Sigmoid colon (tissue), 7 donors: ENCODE results near the gene IGFL3. TPM values are rescaled to one million over a fixed set of nuclear protein-coding genes. Genes with fewer than 3 reads are reported as not detected.

Experiments used
- DNase-seq: peaks from one replicate; pipeline ENCODE4 v3.0.0-alpha.2; 2019
- H3K27ac ChIP-seq, 4 donors: fragments of 200-600 bp; sonication (generic); one replicate each; pipeline ENCODE4 v1.5.1; 2016 to 2019; ENCODE audit warnings: mild to moderate bottlenecking in 1 of 4
- H3K27me3 ChIP-seq, 3 donors: fragments of 200-600 bp; sonication (generic); one replicate each; pipeline ENCODE4 v1.5.1; 2019; ENCODE audit warnings: mild to moderate bottlenecking in 1 of 3
- H3K36me3 ChIP-seq, 4 donors: fragments of 200-600 bp; sonication (generic); one replicate each; pipeline ENCODE4 v1.5.1; 2016 to 2019
- H3K4me1 ChIP-seq, 4 donors: fragments of 200-600 bp; sonication (generic); one replicate each; pipeline ENCODE4 v1.5.1; 2017 to 2019
- H3K4me3 ChIP-seq, 4 donors: fragments of 200-600 bp; sonication (generic); one replicate each; pipeline ENCODE4 v1.5.1; 2017 to 2019; ENCODE audit warnings: mild to moderate bottlenecking in 2 of 4, moderate library complexity in 1 of 4
- H3K9me3 ChIP-seq, 4 donors: fragments of 200-600 bp in 3 of 4; sonication (generic) in 3 of 4; one replicate each; pipeline versions ENCODE4 v1.5.1 to v1.6.1; 2013 to 2019
- EP300 ChIP-seq, 4 donors: sonication (generic); formaldehyde crosslinking; IDR thresholded peaks; one replicate each; pipeline ENCODE4 v1.6.1; 2017; ENCODE audit warnings: antibody characterized with exemption in 4 of 4
- POLR2A ChIP-seq, 2 donors: fragments of 450-650 bp; IDR thresholded peaks; one replicate each; pipeline ENCODE4 v1.6.1; 2016; ENCODE audit warnings: antibody characterized with exemption in 2 of 2, mild to moderate bottlenecking in 2 of 2, moderate library complexity in 2 of 2
- POLR2AphosphoS5 ChIP-seq, 4 donors: sonication (generic); formaldehyde crosslinking; IDR thresholded peaks; one replicate each; pipeline ENCODE4 v1.6.1; 2017; ENCODE audit warnings: antibody characterized with exemption in 4 of 4
- WGBS, 2 donors: extraction: QIAGEN DNeasy Blood & Tissue Kit; methylation state at CpG; one replicate each; pipeline ENCODE4 v1.1.7; 2013; 5-methylcytosine and 5-hydroxymethylcytosine counted together
- intact Hi-C: fragments of 100-400 bp; cut with DNase I; formaldehyde crosslinking; loops from one replicate; pipeline ENCODE4 v1.15.1; 2023
- polyA plus RNA-seq, 3 donors: library from polyadenylated mRNA; stranded (reverse); fragments of 200-250 nt; gene quantifications; one replicate each; pipeline ENCODE4 v1.2.3, GENCODE V29; 2013
- total RNA-seq, 4 donors: library from RNA; depleted of rRNA; stranded (reverse); fragments of >200 nt; gene quantifications; one replicate each; pipeline ENCODE4 v1.1.0, GENCODE V29; 2016
- TF ChIP-seq, protein P1 (sequence below), 4 experiments: fragments of 450-650 bp in 3 of 4; fragments of 200-600 bp in 1 of 4; IDR thresholded peaks; one replicate each; pipeline ENCODE4 v1.5.1; 2016 to 2019; ENCODE audit warnings: antibody characterized with exemption in 4 of 4, mild to moderate bottlenecking in 3 of 4, moderate library complexity in 2 of 4
- donor health status: healthy with polysubstance abuse.
- donor health status: Bipolar disorder and iron deficiency.
- donor health status: healthy.

IGFL3 gene
- total and polyA plus RNA-seq, 7 donors, result not detected

DNA sequence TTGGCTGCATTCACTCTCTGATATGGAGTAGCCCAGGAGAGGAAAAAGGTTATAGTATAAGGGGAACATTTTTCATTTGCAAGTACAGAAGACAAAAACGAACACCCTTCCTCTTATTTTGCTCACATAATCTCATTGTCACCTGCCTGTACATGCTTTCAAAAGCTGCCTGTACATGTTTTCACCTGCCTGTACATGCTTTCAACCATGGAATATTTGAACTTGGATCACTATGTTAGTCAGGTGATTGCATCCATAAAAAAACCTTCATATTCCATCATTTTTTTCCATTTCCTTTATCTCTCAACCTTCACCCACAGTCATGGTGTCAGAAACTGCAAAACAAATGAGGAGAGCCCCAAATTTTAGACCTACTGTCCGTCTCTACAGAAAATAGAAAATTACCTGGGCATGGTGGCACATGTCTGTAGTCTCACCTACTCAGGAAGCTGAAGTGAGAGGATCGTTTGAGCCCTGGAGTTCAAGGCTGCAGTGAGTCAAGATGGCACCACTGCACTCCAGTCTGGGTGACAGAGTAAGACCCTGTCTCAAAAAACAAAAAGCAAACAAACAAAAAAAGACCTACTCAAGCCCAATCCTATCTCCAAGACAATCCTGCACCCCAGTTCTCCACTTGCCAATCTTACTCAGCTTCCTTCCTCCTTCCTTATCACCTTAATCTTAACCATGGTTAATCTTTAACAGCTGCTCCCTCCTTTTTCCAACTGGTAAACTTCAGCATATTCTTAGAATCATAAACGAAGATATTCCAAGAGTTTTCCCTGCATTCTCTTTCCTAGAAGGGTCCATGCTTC is 35.1 kb upstream of the IGFL3 start:
- Histone ChIP-seq H3K9me3 (peaks cover 0 to 4% (median 0%) of the 10 kb centered on the region in 4 donors), H3K27ac (no peak overlapping the region), H3K4me3 (no peak overlapping the region), H3K27me3 (no peaks in the 10 kb centered on the region), H3K36me3 (no peaks in the 10 kb centered on the region), H3K4me1 (no peaks in the 10 kb centered on the region)
- 27 to 58% methylated on average over 4 of the region's 4 CpGs for whole genome bisulfite sequencing, 2 donors
- TF ChIP-seq EP300 (IDR thresholded peaks at IDR 0.05) (no peak), POLR2A (IDR thresholded peaks at IDR 0.05) (no peak), POLR2AphosphoS5 (IDR thresholded peaks at IDR 0.05) (no peak)
- TF ChIP-seq, protein P1, sequence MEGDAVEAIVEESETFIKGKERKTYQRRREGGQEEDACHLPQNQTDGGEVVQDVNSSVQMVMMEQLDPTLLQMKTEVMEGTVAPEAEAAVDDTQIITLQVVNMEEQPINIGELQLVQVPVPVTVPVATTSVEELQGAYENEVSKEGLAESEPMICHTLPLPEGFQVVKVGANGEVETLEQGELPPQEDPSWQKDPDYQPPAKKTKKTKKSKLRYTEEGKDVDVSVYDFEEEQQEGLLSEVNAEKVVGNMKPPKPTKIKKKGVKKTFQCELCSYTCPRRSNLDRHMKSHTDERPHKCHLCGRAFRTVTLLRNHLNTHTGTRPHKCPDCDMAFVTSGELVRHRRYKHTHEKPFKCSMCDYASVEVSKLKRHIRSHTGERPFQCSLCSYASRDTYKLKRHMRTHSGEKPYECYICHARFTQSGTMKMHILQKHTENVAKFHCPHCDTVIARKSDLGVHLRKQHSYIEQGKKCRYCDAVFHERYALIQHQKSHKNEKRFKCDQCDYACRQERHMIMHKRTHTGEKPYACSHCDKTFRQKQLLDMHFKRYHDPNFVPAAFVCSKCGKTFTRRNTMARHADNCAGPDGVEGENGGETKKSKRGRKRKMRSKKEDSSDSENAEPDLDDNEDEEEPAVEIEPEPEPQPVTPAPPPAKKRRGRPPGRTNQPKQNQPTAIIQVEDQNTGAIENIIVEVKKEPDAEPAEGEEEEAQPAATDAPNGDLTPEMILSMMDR (IDR thresholded peaks at IDR 0.05), result no peak
- no peak for DNase-seq
- intact Hi-C loops, result no loop called here

DNA sequence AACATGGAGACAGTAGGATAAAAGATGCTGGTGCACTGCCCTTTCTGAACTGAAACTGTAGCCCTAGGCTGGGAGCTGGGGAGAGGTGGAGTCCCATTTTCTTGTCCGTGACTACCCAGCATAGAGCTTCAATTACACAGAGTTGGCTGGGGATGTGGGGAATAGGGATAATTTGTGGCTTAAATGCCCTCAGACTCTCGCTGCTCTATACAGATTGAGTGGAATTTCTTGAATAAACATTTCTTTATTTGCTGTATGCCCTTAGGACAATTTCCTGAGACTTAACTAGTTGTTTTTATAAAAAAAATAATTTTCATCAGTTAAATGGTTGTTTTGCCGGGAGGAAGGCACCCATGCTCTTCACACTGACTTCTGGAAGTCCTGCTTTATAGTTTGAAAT is 30.7 kb upstream of the IGFL3 start:
- no peaks in the 10 kb centered on the region for H3K27me3 ChIP-seq
- intact Hi-C loops, result no loop called here
- 77 to 81% methylated on average over 3 of the region's 3 CpGs for WGBS, 2 donors
- no peak overlapping the region for H3K4me3 ChIP-seq
- TF ChIP-seq EP300 (IDR thresholded peaks at IDR 0.05), result no peak
- no peak for TF ChIP-seq POLR2A (IDR thresholded peaks at IDR 0.05)
- no peak for TF ChIP-seq POLR2AphosphoS5 (IDR thresholded peaks at IDR 0.05)
- TF ChIP-seq, protein P1 (IDR thresholded peaks at IDR 0.05), result no peak
- no peak for DNase-seq
- no peaks in the 10 kb centered on the region for H3K36me3 ChIP-seq
- H3K27ac ChIP-seq, result no peak overlapping the region
- H3K9me3 ChIP-seq, result no peaks in the 10 kb centered on the region
- no peaks in the 10 kb centered on the region for H3K4me1 ChIP-seq

DNA sequence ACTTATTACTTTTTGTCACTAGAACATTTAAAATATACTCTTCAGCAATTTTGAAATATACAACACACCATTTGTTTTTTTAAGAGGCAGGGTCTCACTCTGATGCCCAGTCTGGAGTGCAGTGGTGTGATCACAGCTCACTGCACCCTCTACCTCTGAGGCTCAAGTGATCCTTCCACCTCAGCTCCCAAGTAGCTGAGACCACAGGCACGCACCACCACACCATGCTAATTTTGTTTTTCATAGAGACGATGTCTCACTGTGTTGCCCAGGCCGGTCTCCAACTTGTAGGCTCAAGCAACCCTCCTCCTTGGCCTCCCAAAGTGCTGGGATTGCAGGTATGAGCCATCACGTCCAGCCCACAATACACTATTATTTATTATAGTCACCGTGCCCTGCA is 26.1 kb upstream of the IGFL3 start:
- no peak overlapping the region for H3K27ac ChIP-seq
- H3K9me3 ChIP-seq, result no peaks in the 10 kb centered on the region
- intact Hi-C loops, result no loop called here
- H3K27me3 ChIP-seq, result no peaks in the 10 kb centered on the region
- no peak for DNase-seq
- TF ChIP-seq EP300 (IDR thresholded peaks at IDR 0.05), result no peak
- no peak for TF ChIP-seq POLR2AphosphoS5 (IDR thresholded peaks at IDR 0.05)
- TF ChIP-seq POLR2A (IDR thresholded peaks at IDR 0.05), result no peak
- TF ChIP-seq, protein P1 (IDR thresholded peaks at IDR 0.05), result no peak
- no peaks in the 10 kb centered on the region for H3K36me3 ChIP-seq
- no peaks in the 10 kb centered on the region for H3K4me1 ChIP-seq
- 88 to 91% methylated on average over 5 of the region's 5 CpGs for WGBS, 2 donors
- no peak overlapping the region for H3K4me3 ChIP-seq

DNA sequence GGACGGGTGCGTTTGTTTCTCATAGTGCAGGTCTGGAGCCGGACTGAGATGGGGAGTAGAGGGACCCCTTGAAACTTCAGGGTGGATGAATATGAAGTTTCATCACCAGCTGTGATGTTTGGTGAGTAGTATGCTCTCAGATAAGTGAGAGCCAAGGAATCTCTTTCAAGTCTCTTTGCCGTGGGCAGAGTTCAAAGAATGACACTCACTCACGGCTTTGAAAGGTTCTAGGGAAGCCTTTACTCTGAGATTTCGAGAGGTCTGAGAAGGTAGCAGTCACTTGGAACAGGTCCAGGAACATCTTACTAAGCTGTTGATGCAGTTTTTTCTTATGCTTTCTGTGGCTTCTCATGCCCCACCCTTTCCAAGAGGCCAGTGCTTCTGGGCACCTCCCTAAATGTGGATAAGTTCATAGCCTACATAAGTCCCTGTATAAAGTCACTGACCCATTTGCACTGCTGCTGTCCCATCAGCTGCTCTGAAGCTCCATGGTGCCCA is 23.4 kb upstream of the IGFL3 start, which contains the start of gene IGFL2:
IGFL2 (plus strand) TSS at position 448 of the 498 bp plus-strand sequence; CDS start at position 489, 41 bp downstream.
- no peaks in the 10 kb centered on the region for H3K36me3 ChIP-seq
- intact Hi-C loops, result no loop called here
- no peaks in the 10 kb centered on the region for H3K27me3 ChIP-seq
- no peak within 1 kb of the TSS for H3K4me3 ChIP-seq
- TF ChIP-seq EP300 (IDR thresholded peaks at IDR 0.05) (no peak), POLR2AphosphoS5 (IDR thresholded peaks at IDR 0.05) (no peak), POLR2A (IDR thresholded peaks at IDR 0.05) (no peak)
- TF ChIP-seq, protein P1 (IDR thresholded peaks at IDR 0.05), result no peak
- H3K9me3 ChIP-seq, result no peaks in the 10 kb centered on the region
- no peak within 1 kb of the TSS for H3K27ac ChIP-seq
- DNase-seq, result no peak
- 77% methylated on average over 6 of the region's 6 CpGs for WGBS, 2 donors
- no peaks in the 10 kb centered on the region for H3K4me1 ChIP-seq
